A673 (cell line): ENCODE results near the gene HNF1A. TPM values are rescaled to one million over a fixed set of nuclear protein-coding genes. Genes with fewer than 3 reads are reported as not detected.
A peak's percentile ranks its signal among the peaks of the same experiment; 100 is the strongest.

Experiments used
- BruUV-seq: library from RNA; stranded (reverse); fragments of 400-500 nt; replicated peaks from 2 replicates; lab custom pipeline; 2021; lab: Mats Ljungman, UMichigan
- CTCF ChIA-PET: fragments of 300-600 bp; sonication (Branson Sonifier 250); formaldehyde crosslinking; loops from one replicate; lab custom pipeline; 2022; ENCODE audit warnings: antibody characterized with exemption; lab: Charles Lee
- POLR2A ChIA-PET: fragments of 300-600 bp; sonication (Branson Sonifier 250); formaldehyde crosslinking; loops from one replicate; lab custom pipeline; 2022; ENCODE audit warnings: antibody characterized with exemption; ENCODE audit not compliant: low non-redundant PET; lab: Charles Lee
- DNase-seq: peaks from one replicate; pipeline ENCODE4 v3.0.0-alpha.2; 2015; ENCODE audit warnings: low spot score
- H3K27ac ChIP-seq: fragments of 200-600 bp; sonication (generic); 2 replicates; pipeline ENCODE4 v1.5.1; 2016; ENCODE audit warnings: mixed run types, low read depth, mild to moderate bottlenecking, mixed read lengths, antibody characterized with exemption, low read length; ENCODE audit not compliant: poor library complexity, severe bottlenecking
- H3K27me3 ChIP-seq: fragments of 200-600 bp; sonication (generic); replicated peaks from 2 replicates; pipeline ENCODE4 v1.6.1; 2017; ENCODE audit warnings: mixed run types, low read depth, mild to moderate bottlenecking, mixed read lengths, antibody characterized with exemption, low read length; ENCODE audit not compliant: insufficient read depth, poor library complexity
- H3K36me3 ChIP-seq: fragments of 200-600 bp; sonication (generic); 2 replicates; pipeline ENCODE4 v1.6.1; 2016; ENCODE audit warnings: mixed run types, mild to moderate bottlenecking, mixed read lengths, antibody characterized with exemption, low read length; ENCODE audit not compliant: insufficient read depth, poor library complexity, severe bottlenecking
- H3K4me1 ChIP-seq: fragments of 200-600 bp; sonication (generic); 2 replicates; pipeline ENCODE4 v1.6.1; 2017; ENCODE audit warnings: mixed run types, mild to moderate bottlenecking, mixed read lengths, antibody characterized with exemption, low read length; ENCODE audit not compliant: insufficient read depth, poor library complexity, severe bottlenecking
- H3K4me3 ChIP-seq: fragments of 200-600 bp; sonication (generic); 2 replicates; pipeline ENCODE4 v1.5.1; 2016; ENCODE audit warnings: low read depth, mixed run types, mild to moderate bottlenecking, mixed read lengths, low read length; ENCODE audit not compliant: poor library complexity, severe bottlenecking
- H3K9me3 ChIP-seq: fragments of 200-600 bp; sonication (generic); 2 replicates; pipeline ENCODE4 v1.6.1; 2016; ENCODE audit warnings: mixed run types, low read depth, mild to moderate bottlenecking, mixed read lengths, antibody characterized with exemption, low read length; ENCODE audit not compliant: poor library complexity, severe bottlenecking
- CTCF ChIP-seq: fragments of 300-800, 200-600 bp; sonication (generic); conservative IDR thresholded peaks from 2 replicates; pipeline ENCODE4 v1.5.1; 2017; ENCODE audit warnings: low read depth, mild to moderate bottlenecking, antibody characterized with exemption, low read length, moderate library complexity, mixed read lengths
- EZH2 ChIP-seq: fragments of 200-600 bp; sonication (generic); IDR thresholded peaks from 2 replicates; pipeline ENCODE4 v1.6.1; 2017; ENCODE audit warnings: borderline replicate concordance, low read depth, mild to moderate bottlenecking, mixed read lengths, antibody characterized with exemption, low read length; ENCODE audit not compliant: poor library complexity, severe bottlenecking
- intact Hi-C: fragments of 100-400 bp; cut with micrococcal nuclease; formaldehyde crosslinking; loops from one replicate; pipeline ENCODE4 v1.10.0; 2022; ENCODE audit not compliant: unreplicated experiment
- total RNA-seq: library from RNA; stranded (reverse); gene quantifications from 2 replicates; pipeline ENCODE4 v1.2.3, GENCODE V29; 2021

Gene HNF1A
- total RNA-seq, 1 experiment from 2014 or later = not detected

DNA sequence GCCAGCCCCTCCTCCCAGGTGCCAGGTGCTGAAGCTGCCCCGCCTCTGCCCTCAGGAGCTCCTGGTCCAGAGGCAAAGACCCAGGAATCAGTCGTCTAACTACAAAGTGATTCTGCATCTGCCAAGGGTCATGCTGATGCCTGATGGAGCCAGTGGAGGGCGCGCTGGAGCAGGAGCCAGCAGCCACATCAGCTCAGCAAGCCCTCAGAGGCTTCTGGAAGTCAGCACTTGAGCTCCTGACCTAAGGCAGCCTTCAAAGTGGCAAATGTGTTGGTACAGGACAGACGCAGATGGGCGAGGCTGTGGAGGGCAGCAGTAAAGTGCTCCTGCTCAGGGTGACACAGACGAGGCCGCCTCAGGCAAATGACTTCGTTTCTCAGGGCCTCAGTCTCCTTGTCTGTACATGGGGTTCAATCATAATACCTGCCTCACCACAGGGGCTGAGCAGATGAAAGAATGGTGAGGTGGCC is 27.0 kb downstream of the HNF1A start:
- Histone ChIP-seq H3K27ac (no peak overlapping the region), H3K9me3 (no peaks in the 10 kb centered on the region), H3K4me1 (no peaks in the 10 kb centered on the region), H3K4me3 (no peak overlapping the region), H3K27me3 (no peaks in the 10 kb centered on the region), H3K36me3 (peaks cover 36% of the 10 kb centered on the region)
- TF ChIP-seq EZH2 = no peak
- TF ChIP-seq CTCF = peak; percentile 87
- ChIA-PET POLR2A (no interaction called here), CTCF (interaction anchor here (0.6 to 2.0 kb wide), 4 partner anchors 55 to 490 kb away, joined by 3 to 6 read pairs (median 4); no protein-coding TSS in a partner anchor)
- intact Hi-C loops = loop anchor here (1.0 kb wide), 1 partner anchor 91 kb away; no protein-coding TSS in a partner anchor
- BruUV-seq = no TSS peak
- DNase-seq = peak; percentile 73

DNA sequence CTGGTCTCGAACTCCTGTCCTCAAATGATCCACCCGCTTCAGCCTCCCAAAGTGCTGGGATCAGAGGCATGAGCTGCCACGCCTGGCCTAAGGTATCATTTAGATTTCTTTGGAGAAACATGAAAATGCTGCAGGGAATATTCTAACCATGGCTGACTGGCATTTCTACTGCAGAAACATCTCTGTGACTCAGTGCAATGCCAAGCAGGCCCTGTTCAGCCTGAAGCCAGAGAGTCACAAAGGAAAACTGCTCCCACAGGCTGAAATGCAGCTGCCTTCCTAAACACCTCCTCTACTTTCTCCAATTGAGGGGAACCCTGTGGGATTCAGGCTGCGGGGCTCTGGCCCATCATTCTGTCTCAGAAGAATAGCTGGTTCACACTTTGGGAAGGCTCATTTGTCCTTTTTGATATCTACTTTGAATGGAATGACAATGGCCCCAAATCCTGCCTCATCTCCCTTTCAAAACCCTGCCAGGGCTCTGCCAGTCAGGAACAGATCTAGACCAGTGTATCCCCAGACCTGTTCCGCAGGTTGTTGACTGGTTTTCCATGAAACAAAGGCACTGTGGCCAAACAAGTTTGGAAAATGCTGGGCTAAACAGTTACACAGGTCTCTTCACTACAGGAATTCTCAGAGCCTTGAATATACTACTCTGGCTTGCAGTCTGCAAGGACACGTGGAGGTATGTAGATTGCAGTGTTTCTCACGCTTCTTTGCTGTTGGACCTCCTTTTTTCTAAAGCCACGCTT is 30.2 kb downstream of the HNF1A start:
- DNase-seq = no peak
- H3K4me3 ChIP-seq = no peak overlapping the region
- H3K36me3 ChIP-seq = peaks cover 39% of the 10 kb centered on the region
- ChIA-PET CTCF (no interaction called here), POLR2A (no interaction called here)
- intact Hi-C loops = no loop called here
- no peaks in the 10 kb centered on the region for H3K27me3 ChIP-seq
- TF ChIP-seq CTCF (no peak), EZH2 (no peak)
- BruUV-seq = no TSS peak
- no peak overlapping the region for H3K27ac ChIP-seq
- H3K9me3 ChIP-seq = no peaks in the 10 kb centered on the region
- no peaks in the 10 kb centered on the region for H3K4me1 ChIP-seq

GRCh38 chr12:121009741-121010140 is 31.4 kb downstream of the HNF1A start:
- Histone ChIP-seq H3K4me3 (no peak overlapping the region), H3K27ac (no peak overlapping the region), H3K36me3 (peaks cover 26% of the 10 kb centered on the region), H3K9me3 (no peaks in the 10 kb centered on the region), H3K27me3 (no peaks in the 10 kb centered on the region), H3K4me1 (no peaks in the 10 kb centered on the region)
- TF ChIP-seq CTCF (peak; percentile 49), EZH2 (no peak)
- ChIA-PET POLR2A (no interaction called here), CTCF (interaction anchor here (1.0 kb wide), 1 partner anchor 38 kb away, joined by 4 read pairs; no protein-coding TSS in a partner anchor)
- no TSS peak for BruUV-seq
- intact Hi-C loops = no loop called here
- peak; percentile 57 for DNase-seq
